GM12891 (cell line): ENCODE measurements around the gene MTCL3.

Experiments used
- POLR2A ChIP-seq: IDR thresholded peaks from 2 replicates; pipeline ENCODE4 v1.6.1; 2011; ENCODE audit warnings: low read depth, low read length, control low read depth
- POLR2AphosphoS5 ChIP-seq: IDR thresholded peaks from 2 replicates; pipeline ENCODE4 v1.6.1; 2011; ENCODE audit warnings: low read depth, low read length, control low read depth
- SPI1 ChIP-seq: IDR thresholded peaks from 2 replicates; pipeline ENCODE4 v1.6.1; 2011; ENCODE audit warnings: low read depth, low read length, control low read depth

GRCh38 chr6:127497410-127497809, 21.7 kb downstream of the MTCL3 start:
- TF ChIP-seq POLR2A (no peak), POLR2AphosphoS5 (no peak), SPI1 (no peak)
